GM12891 (cell line): ENCODE measurements around the gene RUNX1.

ENCODE experiments used
- PAX5 ChIP-seq: IDR thresholded peaks from 2 replicates; pipeline ENCODE4 v1.6.1; 2011; ENCODE audit warnings: low read length, moderate library complexity, mild to moderate bottlenecking; ENCODE audit not compliant: insufficient read depth, severe bottlenecking
- POLR2A ChIP-seq: IDR thresholded peaks from 2 replicates; pipeline ENCODE4 v1.6.1; 2011; ENCODE audit warnings: low read depth, low read length, control low read depth
- POLR2AphosphoS5 ChIP-seq: IDR thresholded peaks from 2 replicates; pipeline ENCODE4 v1.6.1; 2011; ENCODE audit warnings: low read depth, low read length, control low read depth
- POU2F2 ChIP-seq: IDR thresholded peaks from 2 replicates; pipeline ENCODE4 v1.6.1; 2011; ENCODE audit warnings: low read depth, mild to moderate bottlenecking, control low read depth, low read length, moderate library complexity
- SPI1 ChIP-seq: IDR thresholded peaks from 2 replicates; pipeline ENCODE4 v1.6.1; 2011; ENCODE audit warnings: low read depth, low read length, control low read depth
- TAF1 ChIP-seq: IDR thresholded peaks from 2 replicates; pipeline ENCODE4 v1.6.1; 2011; ENCODE audit warnings: low read depth, low read length, control low read depth

GRCh38 chr21:34989337-34990151 is 59.6 kb downstream of the RUNX1 start:
- no peak for TF ChIP-seq POLR2AphosphoS5
- TF ChIP-seq TAF1 = no peak
- no peak for TF ChIP-seq POLR2A
- no peak for TF ChIP-seq PAX5
- TF ChIP-seq POU2F2 = no peak
- no peak for TF ChIP-seq SPI1
